ENCODE data around the gene TMEM252.

The TMEM252 gene

DNA sequence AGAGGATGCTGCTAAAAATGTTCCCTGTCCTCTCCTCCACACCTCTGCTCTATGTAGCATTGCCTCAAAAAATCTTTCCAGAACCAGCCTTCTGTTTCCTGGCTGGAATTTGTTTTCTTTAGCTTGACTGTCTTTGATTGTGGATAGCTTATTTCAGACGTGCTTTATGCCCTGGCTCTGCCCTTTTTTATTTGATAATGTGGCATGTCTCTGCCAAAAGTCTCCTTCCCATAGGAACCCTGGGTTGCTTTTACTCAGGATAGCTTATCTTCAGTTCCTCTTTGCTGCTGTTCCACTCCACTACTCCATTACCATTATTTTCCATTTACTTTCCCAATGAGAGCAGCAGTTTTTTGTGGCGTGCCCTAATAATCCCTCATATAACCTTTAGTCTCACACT, 885 bp upstream of the TMEM252 start:
- no peak for DNase-seq

DNA sequence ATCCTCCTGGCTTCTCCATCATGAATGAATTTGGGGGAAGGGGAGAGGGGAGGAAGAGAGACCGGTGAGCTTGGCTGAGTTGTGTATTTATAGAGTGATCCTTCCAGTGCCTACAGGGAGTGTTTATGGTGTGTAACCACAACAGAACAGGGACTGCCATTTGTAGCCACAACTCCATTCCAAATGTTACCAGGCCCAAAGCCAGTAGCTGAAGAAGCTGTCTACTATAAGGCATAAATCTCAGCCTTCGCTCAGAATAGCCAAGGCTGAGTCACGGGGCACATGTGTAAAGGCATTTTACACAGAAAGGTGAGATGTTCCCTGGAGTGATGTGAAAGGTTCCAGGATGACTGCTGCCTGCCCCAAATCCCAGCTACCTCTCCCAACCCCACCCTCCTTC, 2.5 kb downstream of the TMEM252 start:
- no peak for DNase-seq

- DNase-seq, result no peak
Observed at GRCh38 chr9:68537616-68537880, 3.1 kb downstream of the TMEM252 start.

GRCh38 chr9:68536876-68537615, 3.6 kb downstream of the TMEM252 start:
- no peak for DNase-seq

DNA sequence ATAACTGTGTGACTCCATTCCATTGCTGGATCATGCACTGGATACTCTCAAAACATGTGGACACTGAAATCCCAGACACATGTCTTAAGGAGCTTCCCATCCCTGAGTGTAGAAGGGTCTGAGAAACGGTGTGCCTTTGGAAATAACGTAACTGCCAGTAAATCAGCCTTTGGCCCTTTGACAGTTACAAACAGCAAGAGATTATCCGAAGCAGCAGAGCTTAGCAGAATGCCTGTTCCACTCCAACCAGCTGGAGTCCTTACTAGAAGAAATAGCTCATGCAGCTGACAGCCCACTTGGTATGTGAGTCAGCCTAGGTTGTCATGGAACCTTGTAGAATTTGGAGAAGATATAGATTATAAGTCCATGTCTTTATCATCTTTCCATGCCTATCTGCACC, 7.0 kb downstream of the TMEM252 start:
- no peak for DNase-seq

- no peak for DNase-seq
Observed at GRCh38 chr9:68532131-68532530, 8.6 kb downstream of the TMEM252 start.

DNA sequence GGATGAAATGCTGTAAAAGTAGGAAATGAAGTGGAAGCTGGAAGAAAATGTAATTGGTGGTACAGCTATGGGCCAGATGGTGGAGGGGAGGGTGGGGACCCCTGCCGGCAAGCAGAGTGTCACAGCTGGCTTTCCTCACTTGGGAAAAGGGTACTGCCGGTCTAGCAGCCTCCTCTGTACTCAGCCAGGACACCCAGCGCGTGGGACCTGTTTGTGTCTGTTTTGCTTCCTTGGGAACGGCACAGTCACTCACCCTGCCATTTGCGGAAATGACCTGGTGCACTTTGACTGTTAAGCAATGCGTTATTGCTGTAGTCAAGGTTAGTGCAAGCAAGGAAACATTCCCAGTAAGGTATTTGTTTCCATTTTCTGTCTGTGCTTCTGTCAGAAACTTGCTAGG, 10.1 kb downstream of the TMEM252 start:
- DNase-seq, result no peak

- DNase-seq, result no peak
Observed at GRCh38 chr9:68523367-68523936, 17.2 kb downstream of the TMEM252 start.

GRCh38 chr9:68522954-68523353, 17.7 kb downstream of the TMEM252 start:
- DNase-seq, result no peak

DNA sequence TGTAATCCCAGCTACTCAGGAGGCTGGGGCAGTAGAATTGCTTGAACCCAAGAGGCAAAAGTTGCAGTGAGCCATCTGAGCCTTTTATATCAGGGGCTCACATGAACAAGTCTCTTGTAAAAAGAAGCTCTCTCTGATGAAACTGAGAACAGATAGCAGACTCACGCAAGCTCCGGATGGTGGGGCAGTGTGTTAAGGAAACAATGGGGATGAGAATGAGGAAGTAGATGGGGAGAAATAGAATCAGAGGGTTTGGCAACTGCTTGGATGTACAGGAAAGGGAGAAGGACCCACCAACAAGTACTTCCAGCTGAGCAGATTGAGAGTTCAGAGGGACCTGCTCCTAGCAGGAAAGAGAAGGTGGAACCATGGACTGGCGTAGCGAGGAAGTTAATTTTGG, 18.6 kb downstream of the TMEM252 start:
- DNase-seq, result no peak

- DNase-seq, result no peak
Observed at GRCh38 chr9:68515326-68516017, 25.2 kb downstream of the TMEM252 start.

DNA sequence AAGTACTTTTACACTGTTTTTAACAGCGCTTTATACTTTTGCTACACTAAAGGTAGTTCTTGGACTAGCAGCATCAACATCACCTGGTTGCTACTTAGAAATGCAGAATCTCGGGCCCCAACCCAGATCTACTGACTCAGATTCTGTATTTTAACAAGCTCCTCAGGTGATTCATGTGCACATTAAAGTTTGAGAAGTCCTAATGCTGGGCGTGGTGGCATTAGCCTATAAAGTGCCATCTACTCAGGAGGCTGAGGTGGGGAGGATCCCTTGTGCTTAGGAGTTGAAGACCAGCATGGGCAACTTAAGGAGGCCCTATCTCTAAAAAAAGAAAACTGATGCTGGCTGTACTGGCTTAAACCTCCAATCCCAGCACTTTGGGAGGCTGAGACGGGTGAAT, 26.7 kb downstream of the TMEM252 start:
- DNase-seq, result no peak

DNA sequence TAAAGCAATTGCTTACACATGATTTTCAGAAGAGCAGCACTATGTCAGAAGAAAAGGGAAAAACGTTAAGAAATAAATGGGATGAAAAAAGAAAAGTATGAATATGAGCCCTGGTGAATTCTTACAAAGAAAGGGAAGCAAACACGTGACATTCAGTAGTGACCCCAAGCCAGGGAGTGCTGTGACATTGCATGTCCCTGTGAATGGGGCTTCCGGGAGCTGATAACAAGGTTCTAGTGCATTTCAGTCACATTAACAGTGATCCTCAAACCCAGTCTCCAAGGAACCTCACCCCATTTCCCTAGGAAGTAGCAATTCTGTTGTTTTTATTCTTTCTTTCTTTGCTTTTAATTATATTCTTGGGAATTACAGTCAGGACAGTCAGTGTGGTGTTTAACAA, 27.3 kb downstream of the TMEM252 start:
- no peak for DNase-seq

DNA sequence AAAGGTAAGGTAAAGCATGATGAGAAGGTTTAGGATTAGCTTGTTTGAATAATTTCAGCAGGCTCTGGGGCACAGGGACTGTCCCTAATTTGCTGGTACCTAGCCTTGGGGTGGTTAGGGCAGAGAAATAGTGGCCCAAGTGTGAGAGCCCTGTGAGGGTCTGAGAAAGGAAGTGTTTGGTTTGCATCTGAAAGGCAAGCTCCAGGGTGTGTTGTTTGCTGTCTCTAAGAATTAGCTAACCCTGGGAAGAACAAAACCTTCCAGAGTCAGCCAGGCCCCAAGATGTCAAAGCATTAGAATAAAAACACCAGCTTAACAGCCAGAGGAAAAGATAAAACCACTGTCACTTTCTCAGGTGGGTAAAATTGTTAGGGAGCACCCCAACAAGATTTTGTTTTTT, 31.0 kb downstream of the TMEM252 start:
- DNase-seq, result no peak

DNA sequence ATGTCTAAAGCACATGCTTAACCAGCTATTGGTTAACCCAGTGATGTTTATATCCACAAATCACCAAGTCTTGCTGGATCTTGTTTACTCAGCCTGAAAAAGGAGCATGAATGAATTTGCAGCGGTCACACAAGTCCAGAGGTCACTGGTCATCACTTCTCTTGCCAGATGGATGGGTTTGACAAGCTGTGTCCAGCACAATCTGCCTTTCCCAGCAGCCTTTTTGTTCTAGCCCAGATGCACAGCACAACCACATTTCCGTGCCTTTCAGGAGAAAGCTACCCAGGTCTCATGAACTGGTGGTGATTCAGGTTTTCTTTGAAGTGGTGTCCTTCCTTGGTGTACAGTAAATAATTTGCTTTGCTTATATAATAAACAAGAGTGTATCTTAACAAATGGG, 32.1 kb downstream of the TMEM252 start:
- DNase-seq, result no peak

DNA sequence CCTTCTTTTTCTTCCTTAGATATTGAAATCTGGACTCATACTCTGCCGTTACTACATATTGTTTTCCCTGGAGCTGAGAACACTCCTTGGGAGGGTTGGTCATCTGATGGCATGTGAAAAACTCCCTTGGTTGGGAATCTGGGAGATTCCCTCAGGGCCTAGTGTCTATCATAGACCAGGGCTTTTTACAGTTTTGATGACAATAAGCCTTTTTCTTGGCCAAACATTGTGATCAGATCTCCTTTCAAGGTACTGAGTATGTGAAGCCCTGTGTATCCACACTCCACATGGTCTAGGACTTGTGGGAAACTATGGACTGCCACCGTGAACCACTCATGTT, 32.9 kb downstream of the TMEM252 start:
- DNase-seq, result no peak

- DNase-seq, result no peak
Observed at GRCh38 chr9:68507130-68507805, 33.4 kb downstream of the TMEM252 start.

DNA sequence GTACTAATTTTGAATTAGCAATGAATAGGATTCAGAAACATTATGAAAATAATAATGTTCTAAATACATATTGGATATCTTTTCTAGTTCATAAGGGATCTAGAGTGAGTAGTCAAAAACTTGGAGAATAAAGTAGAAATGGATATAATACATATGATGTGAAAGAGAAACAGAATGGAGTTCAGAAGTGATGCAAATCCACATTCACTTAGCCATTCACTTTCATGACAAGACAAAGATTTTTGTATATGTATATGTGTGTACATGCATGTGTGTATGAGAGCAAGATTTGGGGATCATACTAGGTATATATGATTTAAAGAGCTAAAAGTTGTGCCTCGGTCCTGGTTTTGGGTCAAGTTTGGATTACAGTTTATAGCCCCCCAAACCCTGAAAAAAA, 34.1 kb downstream of the TMEM252 start:
- no peak for DNase-seq

DNA sequence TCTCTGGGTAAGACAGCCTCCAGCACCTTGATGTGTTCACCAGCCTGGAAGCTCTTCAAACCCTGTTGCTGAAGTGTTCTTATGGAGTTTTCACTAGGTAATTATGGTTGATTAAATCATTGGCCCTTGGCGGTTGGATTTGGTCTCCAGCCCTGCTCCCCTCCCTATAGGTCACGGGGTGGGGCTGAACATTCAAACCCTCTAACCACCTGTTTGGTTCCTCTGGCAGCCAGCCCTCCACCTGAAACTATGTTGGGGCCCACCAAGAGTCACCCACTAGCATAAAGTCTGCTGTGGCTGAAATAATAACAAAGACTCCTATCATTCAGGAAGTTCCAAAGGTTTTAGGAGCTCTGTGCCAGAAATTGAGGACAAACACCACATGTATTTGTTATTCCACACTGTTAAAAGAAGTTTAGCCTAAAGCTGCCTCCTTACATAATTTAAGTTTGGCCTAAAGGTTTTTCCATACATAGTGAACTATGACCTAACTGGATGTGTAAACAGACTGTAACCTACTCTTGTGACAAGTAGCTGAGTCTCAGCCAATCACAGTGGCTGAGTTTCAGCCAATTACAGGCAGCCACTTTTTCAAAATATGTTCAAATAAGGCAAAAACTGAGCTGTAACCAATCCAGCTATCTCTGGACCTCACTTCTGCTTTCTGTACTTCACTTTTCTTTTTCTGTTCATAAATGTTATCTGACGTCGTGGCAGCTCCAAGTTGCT, 34.8 kb downstream of the TMEM252 start:
- DNase-seq, result no peak

GRCh38 chr9:68502279-68502678, 38.4 kb downstream of the TMEM252 start:
- no peak for DNase-seq

DNA sequence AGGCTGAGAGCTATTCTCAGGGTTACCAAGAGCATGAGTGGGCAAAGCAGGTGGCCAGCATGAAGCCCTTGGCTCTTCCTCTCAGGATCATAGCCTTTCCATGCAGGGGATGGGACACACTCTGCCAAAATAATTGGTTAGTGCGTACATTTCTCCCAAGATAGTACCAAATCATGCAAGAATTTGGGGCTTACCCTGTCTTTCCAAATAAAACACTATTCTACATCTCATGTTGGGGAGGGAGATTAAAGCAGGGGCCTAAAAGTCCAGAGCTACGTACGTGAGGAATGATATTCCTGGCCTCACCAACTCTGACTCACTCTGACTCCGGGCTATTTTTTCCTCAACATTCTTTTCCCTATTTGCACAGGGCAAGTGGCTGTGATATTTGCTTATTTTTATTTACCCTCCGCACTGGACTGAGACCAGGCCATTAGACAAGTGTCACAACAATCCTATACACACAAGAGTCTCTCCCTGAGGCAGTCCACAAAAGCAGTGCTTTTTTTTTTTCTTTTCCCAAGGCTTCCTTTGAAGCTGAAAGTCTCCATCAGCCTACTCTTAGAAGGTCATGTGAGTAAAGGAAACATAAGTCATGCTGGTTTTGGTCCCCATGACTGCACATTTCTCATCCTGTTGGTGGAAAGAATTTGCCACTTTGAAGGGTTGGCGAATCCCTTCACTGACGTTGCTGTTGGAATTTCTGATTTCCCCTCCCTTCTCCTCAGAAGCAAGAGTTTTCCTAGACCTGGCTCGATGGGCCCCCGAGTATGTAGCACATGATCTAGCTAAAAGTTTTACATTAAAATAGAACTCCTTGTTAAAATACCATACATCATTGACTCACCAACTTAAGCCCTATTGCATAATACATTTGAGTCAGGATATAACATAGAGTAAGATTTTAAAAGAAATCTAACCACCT, 40.0 kb downstream of the TMEM252 start:
- no peak for DNase-seq

GRCh38 chr9:68498816-68499215, 41.9 kb downstream of the TMEM252 start:
- DNase-seq, result no peak

Data from NCI-H187 treated with DMSO at 0.1 percent for 48 hours (cell line).